Measurements from ENCODE around the gene CACNA1F.
A peak's percentile ranks its signal among the peaks of the same experiment; 100 is the strongest.

Gene CACNA1F

GRCh38 chrX:49233887-49234555 is 881 bp upstream of the CACNA1F start:
- H2AFZ ChIP-seq (ENCODE audit: low read length): no peak overlapping the region
- peaks cover 36% of the 10 kb centered on the region for H3K4me1 ChIP-seq (ENCODE audit: insufficient read depth, low read length, severe bottlenecking)
- TF ChIP-seq EZH2 (IDR thresholded peaks at IDR 0.05; ENCODE audit: borderline replicate concordance, low read length): no peak
- no peak for TF ChIP-seq CTCF (IDR thresholded peaks at IDR 0.05; ENCODE audit: low read length)
- H3K27ac ChIP-seq (ENCODE audit: low read depth, low read length, poor library complexity, severe bottlenecking): no peak overlapping the region
- peak overlapping the region; percentile 34 for H3K4me3 ChIP-seq (ENCODE audit: low read depth, low read length, poor library complexity, severe bottlenecking)
- H3K4me2 ChIP-seq (ENCODE audit: low read length): peak overlapping the region; percentile 50
- H3K79me2 ChIP-seq (ENCODE audit: insufficient read depth, low read length): no peaks in the 10 kb centered on the region
- H3K27me3 ChIP-seq (ENCODE audit: insufficient read depth, low read length): no peaks in the 10 kb centered on the region
- H3K9me3 ChIP-seq (ENCODE audit: low read length): no peaks in the 10 kb centered on the region
- no peaks in the 10 kb centered on the region for H3K36me3 ChIP-seq (ENCODE audit: insufficient read depth, low read length)
- no peaks in the 10 kb centered on the region for H3K9me2 ChIP-seq (ENCODE audit: low read depth, low read length)
- no peak overlapping the region for H3K9ac ChIP-seq (ENCODE audit: low read length)
- no peaks in the 10 kb centered on the region for H3F3A ChIP-seq (ENCODE audit: insufficient read depth, low read length)
- H4K20me1 ChIP-seq (ENCODE audit: insufficient read depth, low read length): no peaks in the 10 kb centered on the region

- H4K20me1 ChIP-seq (ENCODE audit: insufficient read depth, low read length): no peaks in the 10 kb centered on the region
- H3K36me3 ChIP-seq (ENCODE audit: insufficient read depth, low read length): no peaks in the 10 kb centered on the region
- H2AFZ ChIP-seq (ENCODE audit: low read length): no peak overlapping the region
- H3K9me2 ChIP-seq (ENCODE audit: low read depth, low read length): no peaks in the 10 kb centered on the region
- H3K27me3 ChIP-seq (ENCODE audit: insufficient read depth, low read length): no peaks in the 10 kb centered on the region
- no peaks in the 10 kb centered on the region for H3K9me3 ChIP-seq (ENCODE audit: low read length)
- no peak overlapping the region for H3K9ac ChIP-seq (ENCODE audit: low read length)
- peaks cover 36% of the 10 kb centered on the region for H3K4me1 ChIP-seq (ENCODE audit: insufficient read depth, low read length, severe bottlenecking)
- H3K4me2 ChIP-seq (ENCODE audit: low read length): no peak overlapping the region
- H3K27ac ChIP-seq (ENCODE audit: low read depth, low read length, poor library complexity, severe bottlenecking): no peak overlapping the region
- TF ChIP-seq EZH2 (IDR thresholded peaks at IDR 0.05; ENCODE audit: borderline replicate concordance, low read length) (no peak), CTCF (IDR thresholded peaks at IDR 0.05; ENCODE audit: low read length) (no peak)
- no peak overlapping the region for H3K4me3 ChIP-seq (ENCODE audit: low read depth, low read length, poor library complexity, severe bottlenecking)
- H3F3A ChIP-seq (ENCODE audit: insufficient read depth, low read length): no peaks in the 10 kb centered on the region
- no peaks in the 10 kb centered on the region for H3K79me2 ChIP-seq (ENCODE audit: insufficient read depth, low read length)
These were observed 615 bp downstream of the CACNA1F start for GRCh38 chrX:49232525-49232924.

GRCh38 chrX:49231333-49232000 is 1.7 kb downstream of the CACNA1F start:
- Histone ChIP-seq H3K27me3 (ENCODE audit: insufficient read depth, low read length) (no peaks in the 10 kb centered on the region), H3F3A (ENCODE audit: insufficient read depth, low read length) (no peaks in the 10 kb centered on the region), H3K4me2 (ENCODE audit: low read length) (peak overlapping the region; percentile 55; the same call in 1 of the 2 replicates), H2AFZ (ENCODE audit: low read length) (no peak overlapping the region), H3K36me3 (ENCODE audit: insufficient read depth, low read length) (no peaks in the 10 kb centered on the region), H3K4me3 (ENCODE audit: low read depth, low read length, poor library complexity, severe bottlenecking) (peak overlapping the region; percentile 54), H3K9me2 (ENCODE audit: low read depth, low read length) (no peaks in the 10 kb centered on the region), H3K27ac (ENCODE audit: low read depth, low read length, poor library complexity, severe bottlenecking) (no peak overlapping the region), H3K4me1 (ENCODE audit: insufficient read depth, low read length, severe bottlenecking) (peaks cover 27% of the 10 kb centered on the region), H3K9me3 (ENCODE audit: low read length) (no peaks in the 10 kb centered on the region), H3K79me2 (ENCODE audit: insufficient read depth, low read length) (no peaks in the 10 kb centered on the region), H4K20me1 (ENCODE audit: insufficient read depth, low read length) (no peaks in the 10 kb centered on the region), H3K9ac (ENCODE audit: low read length) (no peak overlapping the region)
- no peak for TF ChIP-seq CTCF (IDR thresholded peaks at IDR 0.05; ENCODE audit: low read length)
- TF ChIP-seq EZH2 (IDR thresholded peaks at IDR 0.05; ENCODE audit: borderline replicate concordance, low read length): no peak

Data from OCI-LY1 (cell line).